GM19239 (cell line): Measurements from ENCODE around the gene PHACTR3.

Experiments used
- DNase-seq: peaks from one replicate; pipeline ENCODE4 v3.0.0; 2011; ENCODE audit warnings: low spot score; ENCODE audit not compliant: insufficient read length
- FAIRE-seq: peaks from 2 replicates; lab custom pipeline; 2011; peaks lifted over from hg19 to GRCh38; lab: Jason Lieb, UNC

Gene PHACTR3

GRCh38 chr20:59817846-59818615 lies 213.7 kb downstream of the PHACTR3 start:
- DNase-seq, result no peak

DNA sequence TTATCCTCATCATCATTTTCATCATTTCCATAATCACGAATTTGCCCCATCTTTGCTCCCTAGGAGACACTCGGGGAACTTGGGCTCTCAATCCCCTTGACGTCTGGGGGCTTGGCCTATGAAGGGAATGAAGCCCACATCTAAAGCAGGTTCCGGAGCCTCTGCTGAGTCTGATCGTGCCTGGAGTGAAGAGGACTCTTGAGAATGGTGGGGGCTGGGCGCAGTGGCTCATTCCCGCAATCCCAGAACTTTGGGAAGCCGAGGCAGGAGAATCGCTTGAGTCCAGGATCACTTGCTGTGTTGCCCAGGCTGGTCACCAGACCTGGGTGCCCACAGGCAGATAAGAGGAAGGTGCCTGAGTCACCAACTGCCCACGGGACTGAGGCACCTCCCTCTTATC lies 214.6 kb downstream of the PHACTR3 start:
- FAIRE-seq, result no peak
- DNase-seq, result no peak

More at GRCh38 chr20:59817846-59818615, 213.7 kb downstream of the PHACTR3 start:
- FAIRE-seq, result no peak

GRCh38 chr20:59819496-59820203 lies 215.3 kb downstream of the PHACTR3 start:
- DNase-seq (no peak), FAIRE-seq (no peak)

- no peak for DNase-seq
- no peak for FAIRE-seq
Observed at GRCh38 chr20:59820204-59821041, 216.1 kb downstream of the PHACTR3 start.

DNA sequence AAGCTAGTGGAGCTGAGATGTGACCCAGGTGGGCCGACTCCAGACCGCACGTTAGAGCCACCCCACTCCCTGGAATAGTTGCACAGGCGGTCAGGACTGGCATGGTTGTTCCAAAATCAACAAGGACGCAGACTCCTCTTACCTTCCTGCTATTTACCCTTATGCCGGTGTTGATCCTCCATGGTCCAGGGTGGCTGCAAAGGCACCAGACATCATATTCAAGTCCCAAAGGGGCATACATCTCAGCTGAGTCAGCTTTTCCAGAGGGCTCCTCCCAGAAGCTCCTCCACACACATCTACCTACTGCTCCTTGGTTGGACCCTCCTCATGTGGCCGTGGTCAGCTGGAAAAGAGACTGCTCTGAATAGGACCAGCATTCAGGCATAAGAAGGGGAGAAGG lies 216.9 kb downstream of the PHACTR3 start:
- no peak for FAIRE-seq
- no peak for DNase-seq

DNA sequence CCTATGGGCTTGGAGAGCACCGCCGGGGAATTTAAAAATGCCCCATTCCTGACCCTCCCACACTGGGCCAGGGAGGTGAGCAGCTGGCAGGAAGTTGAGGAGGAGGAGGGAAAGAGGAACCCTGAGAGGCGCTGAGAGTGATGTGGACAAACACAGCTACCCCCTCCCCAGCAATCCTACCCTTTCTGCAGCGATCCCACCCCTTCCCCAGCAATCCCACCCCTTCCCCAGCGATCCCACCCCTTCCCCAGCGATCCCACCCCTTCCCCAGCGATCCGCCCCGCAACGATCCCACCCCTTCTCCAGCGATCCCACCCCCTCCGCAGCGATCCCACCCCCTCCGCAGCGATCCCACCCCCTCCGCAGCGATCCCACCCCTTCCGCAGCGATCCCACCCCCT lies 217.4 kb downstream of the PHACTR3 start:
- DNase-seq, result no peak
- no peak for FAIRE-seq

DNA sequence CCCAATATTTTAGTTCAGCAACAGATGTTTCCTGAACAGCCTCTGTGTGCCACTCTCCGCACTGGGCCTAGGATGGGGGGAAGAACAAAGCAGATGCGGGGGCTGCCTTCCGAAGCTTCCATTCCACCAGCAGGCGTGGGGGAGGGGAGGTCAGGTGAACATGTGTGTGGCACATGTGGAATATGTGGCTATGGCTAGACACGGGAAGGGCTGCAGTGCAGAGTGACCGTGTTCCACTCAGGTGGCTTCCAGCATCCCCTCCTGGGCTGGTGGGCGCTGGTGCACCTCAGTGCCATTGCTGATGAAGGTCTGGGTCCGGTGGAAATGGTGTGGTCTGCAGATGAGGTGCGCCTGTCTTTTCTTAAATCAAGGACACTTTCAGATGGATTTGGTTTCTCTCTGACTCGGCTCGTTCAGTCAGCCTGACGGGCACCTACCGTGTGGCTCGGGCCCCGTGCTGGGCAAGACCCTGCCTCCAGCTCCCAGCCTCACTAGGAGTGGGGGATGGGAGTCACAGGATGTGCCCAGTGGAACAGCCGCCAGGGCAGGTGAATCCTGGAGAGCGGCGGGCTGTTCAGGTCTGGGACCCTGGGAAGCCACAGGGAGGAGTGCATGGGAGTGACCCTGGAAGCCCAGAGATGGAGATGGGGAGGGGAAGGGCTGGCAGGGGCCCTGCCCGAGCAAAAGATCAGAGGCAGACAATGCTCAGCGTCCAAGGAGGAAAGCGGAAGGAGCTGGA lies 218.1 kb downstream of the PHACTR3 start:
- FAIRE-seq, result no peak
- DNase-seq, result no peak

DNA sequence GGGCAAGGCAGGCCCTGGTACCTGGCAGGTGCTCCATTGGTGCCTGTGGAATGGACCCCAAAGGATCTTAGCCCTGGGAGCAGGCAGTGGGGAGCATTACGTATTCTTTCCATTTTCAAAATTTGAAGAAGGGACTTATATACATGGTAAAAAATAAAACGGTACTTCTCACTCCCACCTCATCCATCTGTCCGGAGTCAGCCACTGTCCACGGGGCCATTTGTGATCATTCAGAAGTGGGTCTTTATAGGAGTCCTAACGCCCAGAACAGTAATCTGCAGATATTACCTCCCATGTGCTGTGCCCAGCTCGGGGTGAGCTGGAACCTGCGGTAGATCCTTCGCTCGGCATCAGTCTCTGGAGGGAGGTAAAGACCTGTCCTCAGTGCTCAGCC lies 218.7 kb downstream of the PHACTR3 start:
- DNase-seq (no peak), FAIRE-seq (no peak)

GRCh38 chr20:59823491-59824259 lies 219.3 kb downstream of the PHACTR3 start:
- DNase-seq, result no peak
- FAIRE-seq, result no peak

GRCh38 chr20:59824711-59825562 lies 220.6 kb downstream of the PHACTR3 start:
- FAIRE-seq (no peak), DNase-seq (no peak)

GRCh38 chr20:59825563-59825920 lies 221.2 kb downstream of the PHACTR3 start:
- FAIRE-seq (no peak), DNase-seq (no peak)

GRCh38 chr20:59825944-59826759 lies 221.8 kb downstream of the PHACTR3 start:
- FAIRE-seq (no peak), DNase-seq (no peak)

- no peak for DNase-seq
- no peak for FAIRE-seq
Observed at GRCh38 chr20:59827138-59828056, 223.1 kb downstream of the PHACTR3 start.

DNA sequence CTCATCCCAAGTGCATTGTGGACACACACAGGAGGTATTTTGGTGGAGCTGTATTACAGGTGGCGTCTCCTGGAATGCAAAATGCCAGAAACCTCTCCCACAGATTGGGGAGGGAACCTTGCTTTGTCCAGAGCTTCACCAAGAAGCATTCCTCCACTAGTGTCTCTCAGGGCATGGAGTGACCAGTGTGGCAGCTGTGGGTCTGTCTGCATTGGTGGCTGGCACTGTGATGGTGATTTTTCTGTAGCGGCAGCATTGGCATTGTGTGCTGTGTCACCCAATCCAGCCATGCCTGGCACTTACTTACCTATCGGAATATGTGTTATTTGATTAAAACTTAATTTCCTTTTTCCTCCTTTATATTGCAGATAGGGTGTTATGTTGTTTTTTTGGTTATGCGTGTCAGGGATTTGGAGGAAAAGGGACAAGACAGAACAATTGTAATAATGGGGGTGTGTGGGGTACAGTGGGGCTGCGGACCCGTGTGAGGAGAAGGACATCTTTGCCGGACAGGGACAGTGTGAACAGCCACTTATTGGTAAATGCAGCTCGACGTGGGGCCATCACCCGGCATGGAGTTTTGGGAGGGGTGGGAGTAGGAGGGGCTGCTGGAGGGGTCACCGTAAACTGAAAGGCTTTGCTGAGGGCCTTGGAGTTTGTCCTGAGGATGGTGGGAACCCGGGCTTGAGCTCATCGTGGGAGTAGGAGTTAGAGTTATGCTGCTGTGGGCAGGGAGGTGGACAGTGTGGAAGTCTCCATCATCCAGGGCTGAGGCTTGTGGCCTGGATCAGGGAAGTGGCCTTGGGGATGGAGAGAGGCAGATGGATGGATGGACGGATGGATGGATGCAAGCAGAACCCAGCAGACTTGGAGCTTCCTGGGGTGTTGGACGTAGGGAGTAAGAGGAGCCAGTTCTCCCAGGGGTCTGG lies 224.0 kb downstream of the PHACTR3 start:
- DNase-seq, result no peak
- FAIRE-seq, result no peak

- no peak for FAIRE-seq
- no peak for DNase-seq
Observed at GRCh38 chr20:59829054-59829785, 224.9 kb downstream of the PHACTR3 start.
